Measurements from ENCODE around the gene PPP1R9B. TPM values are rescaled to one million over a fixed set of nuclear protein-coding genes. Genes with fewer than 3 reads are reported as not detected.
A peak's percentile ranks its signal among the peaks of the same experiment; 100 is the strongest.

The PPP1R9B gene
- total RNA-seq, 1 experiment from 2014 or later = 61.3 TPM

DNA sequence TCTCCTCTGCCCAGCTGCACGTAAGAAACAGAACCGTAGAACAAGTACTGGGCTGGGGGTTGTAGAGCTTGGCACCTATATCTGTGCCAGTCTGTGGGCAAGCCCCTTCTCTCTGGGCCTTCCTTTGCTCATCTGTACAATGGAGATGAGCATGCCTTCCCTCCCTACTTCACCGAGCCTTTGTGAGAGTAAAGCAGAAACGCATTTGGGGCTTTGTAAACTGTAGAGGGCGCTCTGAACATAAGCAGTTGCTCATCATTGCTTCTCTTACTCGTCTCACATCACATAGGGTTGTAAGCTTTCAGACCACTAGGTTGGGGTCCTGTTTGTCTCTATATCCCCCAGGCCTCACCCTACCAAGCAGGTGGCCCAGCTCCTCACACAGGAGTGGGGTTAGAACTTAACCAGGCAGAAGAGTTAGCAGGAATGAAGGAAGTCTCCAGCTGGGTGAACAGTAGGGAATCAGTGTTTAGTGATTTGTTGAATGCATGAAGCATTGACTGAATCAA lies 35.6 kb downstream of the PPP1R9B start:
- ChIA-PET CTCF (interaction anchor here (0.7 to 1.8 kb wide), 8 partner anchors 9 to 85 kb away, joined by 3 to 9 read pairs (median 4); no protein-coding TSS in a partner anchor), POLR2A (ENCODE audit: low non-redundant PET) (interaction anchor here (0.8 kb wide), 1 partner anchor 37 kb away, joined by 11 read pairs; no protein-coding TSS in a partner anchor)
- peaks cover 16% of the 10 kb centered on the region for H3K4me1 ChIP-seq (ENCODE audit: insufficient read depth, low read length, poor library complexity, severe bottlenecking)
- no peak overlapping the region for H3K4me3 ChIP-seq (ENCODE audit: low read depth, low read length, poor library complexity, severe bottlenecking)
- peaks cover 5% of the 10 kb centered on the region for H3K36me3 ChIP-seq (ENCODE audit: insufficient read depth, low read length, poor library complexity, severe bottlenecking)
- H3K27me3 ChIP-seq (replicated peaks; ENCODE audit: insufficient read depth, low read depth, low read length, poor library complexity) = no peaks in the 10 kb centered on the region
- DNase-seq (ENCODE audit: low spot score) = peak; percentile 87
- intact Hi-C loops (cut with micrococcal nuclease; ENCODE audit: unreplicated experiment) = loop anchor here (1.0 kb wide), 1 partner anchor 46 kb away; no protein-coding TSS in a partner anchor
- H3K27ac ChIP-seq (ENCODE audit: low read depth, low read length, poor library complexity, severe bottlenecking) = peak overlapping the region; percentile 33
- BruUV-seq (replicated peaks) = no TSS peak
- H3K9me3 ChIP-seq (ENCODE audit: low read depth, low read length, poor library complexity, severe bottlenecking) = no peaks in the 10 kb centered on the region
- no peak for TF ChIP-seq EZH2 (IDR thresholded peaks at IDR 0.05; ENCODE audit: borderline replicate concordance, low read depth, low read length, poor library complexity, severe bottlenecking)
- TF ChIP-seq, protein P1, sequence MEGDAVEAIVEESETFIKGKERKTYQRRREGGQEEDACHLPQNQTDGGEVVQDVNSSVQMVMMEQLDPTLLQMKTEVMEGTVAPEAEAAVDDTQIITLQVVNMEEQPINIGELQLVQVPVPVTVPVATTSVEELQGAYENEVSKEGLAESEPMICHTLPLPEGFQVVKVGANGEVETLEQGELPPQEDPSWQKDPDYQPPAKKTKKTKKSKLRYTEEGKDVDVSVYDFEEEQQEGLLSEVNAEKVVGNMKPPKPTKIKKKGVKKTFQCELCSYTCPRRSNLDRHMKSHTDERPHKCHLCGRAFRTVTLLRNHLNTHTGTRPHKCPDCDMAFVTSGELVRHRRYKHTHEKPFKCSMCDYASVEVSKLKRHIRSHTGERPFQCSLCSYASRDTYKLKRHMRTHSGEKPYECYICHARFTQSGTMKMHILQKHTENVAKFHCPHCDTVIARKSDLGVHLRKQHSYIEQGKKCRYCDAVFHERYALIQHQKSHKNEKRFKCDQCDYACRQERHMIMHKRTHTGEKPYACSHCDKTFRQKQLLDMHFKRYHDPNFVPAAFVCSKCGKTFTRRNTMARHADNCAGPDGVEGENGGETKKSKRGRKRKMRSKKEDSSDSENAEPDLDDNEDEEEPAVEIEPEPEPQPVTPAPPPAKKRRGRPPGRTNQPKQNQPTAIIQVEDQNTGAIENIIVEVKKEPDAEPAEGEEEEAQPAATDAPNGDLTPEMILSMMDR (conservative IDR thresholded peaks at IDR 0.05; ENCODE audit: low read depth, low read length) = peak; percentile 91

DNA sequence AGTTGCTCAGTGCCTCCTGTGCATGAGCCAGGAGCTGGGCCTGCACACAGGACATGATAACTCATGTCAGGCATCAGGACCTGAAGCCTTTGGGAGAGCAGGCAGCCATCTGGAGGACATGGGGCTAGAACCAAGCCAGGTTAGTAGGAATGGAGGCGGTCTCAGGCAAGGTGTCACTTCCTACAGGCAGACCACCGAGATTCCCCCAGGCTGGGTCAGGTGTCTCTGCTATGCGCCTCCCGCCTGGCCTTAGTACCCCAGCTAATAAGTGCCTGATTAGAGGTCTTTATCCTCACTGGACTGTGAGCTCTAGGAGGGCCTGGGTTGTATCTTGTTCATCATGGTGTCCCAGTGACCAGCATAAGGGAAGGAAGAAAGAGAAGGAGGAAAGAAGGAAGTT lies 36.1 kb downstream of the PPP1R9B start:
- Histone ChIP-seq H3K4me1 (ENCODE audit: insufficient read depth, low read length, poor library complexity, severe bottlenecking) (peaks cover 16% of the 10 kb centered on the region), H3K27ac (ENCODE audit: low read depth, low read length, poor library complexity, severe bottlenecking) (peak overlapping the region; percentile 33), H3K36me3 (ENCODE audit: insufficient read depth, low read length, poor library complexity, severe bottlenecking) (peaks cover 5% of the 10 kb centered on the region), H3K27me3 (replicated peaks; ENCODE audit: insufficient read depth, low read depth, low read length, poor library complexity) (no peaks in the 10 kb centered on the region), H3K4me3 (ENCODE audit: low read depth, low read length, poor library complexity, severe bottlenecking) (no peak overlapping the region), H3K9me3 (ENCODE audit: low read depth, low read length, poor library complexity, severe bottlenecking) (no peaks in the 10 kb centered on the region)
- CTCF ChIA-PET = interaction anchor here (0.8 to 1.8 kb wide), 7 partner anchors 9 to 86 kb away, joined by 3 to 9 read pairs (median 4); no protein-coding TSS in a partner anchor
- POLR2A ChIA-PET (ENCODE audit: low non-redundant PET) = interaction anchor here (0.8 kb wide), 1 partner anchor 37 kb away, joined by 11 read pairs; no protein-coding TSS in a partner anchor
- TF ChIP-seq EZH2 (IDR thresholded peaks at IDR 0.05; ENCODE audit: borderline replicate concordance, low read depth, low read length, poor library complexity, severe bottlenecking) = no peak
- TF ChIP-seq, protein P1 (conservative IDR thresholded peaks at IDR 0.05; ENCODE audit: low read depth, low read length) = no peak
- BruUV-seq (replicated peaks) = no TSS peak
- intact Hi-C loops (cut with micrococcal nuclease; ENCODE audit: unreplicated experiment) = no loop called here
- no peak for DNase-seq (ENCODE audit: low spot score)

DNA sequence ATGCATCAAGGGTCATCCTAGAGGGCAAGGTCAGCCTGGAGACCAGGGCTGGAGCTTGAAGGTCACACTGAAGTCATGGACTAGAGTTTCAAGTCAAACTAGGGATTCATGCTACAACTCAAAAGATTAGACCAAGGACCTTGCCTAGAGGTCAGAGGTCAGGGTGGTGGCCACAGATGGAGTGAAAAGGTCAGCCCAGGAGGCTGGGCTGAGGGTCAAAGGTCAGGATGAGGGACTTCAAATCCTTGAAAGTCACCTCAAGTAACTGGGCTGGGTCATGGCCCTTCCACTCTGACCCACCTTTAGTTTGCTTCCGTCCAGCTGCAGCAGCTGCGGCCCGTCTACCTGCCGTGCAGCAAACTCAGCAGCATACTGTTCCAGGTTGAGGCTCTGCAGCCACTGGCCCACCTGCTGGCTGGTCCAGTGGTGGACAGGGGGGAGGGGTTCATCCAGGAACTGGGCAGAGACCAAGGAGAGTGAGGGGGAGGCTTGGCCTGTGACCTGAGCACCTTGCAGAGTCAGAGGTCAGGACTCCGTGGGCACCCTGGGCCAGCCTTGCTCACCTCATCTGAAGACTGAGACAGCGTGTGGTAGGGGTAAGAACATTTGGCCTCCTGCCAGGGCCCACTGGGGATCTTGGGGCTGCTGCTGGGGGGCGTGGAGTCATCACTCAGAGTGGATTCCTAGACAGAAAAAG lies 36.7 kb downstream of the PPP1R9B start:
- no TSS peak for BruUV-seq (replicated peaks)
- peaks cover 5% of the 10 kb centered on the region for H3K36me3 ChIP-seq (ENCODE audit: insufficient read depth, low read length, poor library complexity, severe bottlenecking)
- no peaks in the 10 kb centered on the region for H3K27me3 ChIP-seq (replicated peaks; ENCODE audit: insufficient read depth, low read depth, low read length, poor library complexity)
- H3K4me1 ChIP-seq (ENCODE audit: insufficient read depth, low read length, poor library complexity, severe bottlenecking) = peaks cover 16% of the 10 kb centered on the region
- ChIA-PET CTCF (interaction anchor here (1.8 kb wide), 1 partner anchor 86 kb away, joined by 7 read pairs; no protein-coding TSS in a partner anchor), POLR2A (ENCODE audit: low non-redundant PET) (no interaction called here)
- no peak overlapping the region for H3K4me3 ChIP-seq (ENCODE audit: low read depth, low read length, poor library complexity, severe bottlenecking)
- H3K27ac ChIP-seq (ENCODE audit: low read depth, low read length, poor library complexity, severe bottlenecking) = no peak overlapping the region
- intact Hi-C loops (cut with micrococcal nuclease; ENCODE audit: unreplicated experiment) = no loop called here
- TF ChIP-seq, protein P1 (conservative IDR thresholded peaks at IDR 0.05; ENCODE audit: low read depth, low read length) = no peak
- TF ChIP-seq EZH2 (IDR thresholded peaks at IDR 0.05; ENCODE audit: borderline replicate concordance, low read depth, low read length, poor library complexity, severe bottlenecking) = no peak
- no peaks in the 10 kb centered on the region for H3K9me3 ChIP-seq (ENCODE audit: low read depth, low read length, poor library complexity, severe bottlenecking)
- no peak for DNase-seq (ENCODE audit: low spot score)
